ENCODE data around the gene N4BP2L2. TPM values are rescaled to one million over a fixed set of nuclear protein-coding genes. Genes with fewer than 3 reads are reported as not detected.

Gene N4BP2L2
- total RNA-seq, 1 donor from 2014 or later: 200 TPM

DNA sequence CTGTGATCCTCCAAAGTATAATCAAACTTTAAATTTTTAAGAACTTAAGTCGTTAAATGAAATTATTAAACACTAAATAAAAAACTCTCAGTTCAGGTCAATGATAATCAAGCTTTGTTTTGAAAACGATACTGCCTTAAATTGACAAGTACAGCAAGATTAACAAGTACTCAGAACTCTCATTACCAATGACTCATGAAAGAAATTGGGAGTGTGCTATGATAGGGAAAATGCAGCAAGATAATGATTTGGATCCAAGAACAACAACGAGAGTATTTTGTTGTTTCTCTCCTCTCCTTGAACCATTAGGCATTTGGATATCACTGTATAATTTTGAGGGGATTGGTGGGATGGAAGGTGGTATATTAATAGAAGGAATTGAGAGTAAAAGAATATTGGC is 10.2 kb downstream of the N4BP2L2 start:
- no peak for DNase-seq

- DNase-seq: no peak
Observed at GRCh38 chr13:32527151-32527550, 11.4 kb downstream of the N4BP2L2 start.

GRCh38 chr13:32525766-32526165 is 12.8 kb downstream of the N4BP2L2 start:
- no peak for DNase-seq

- DNase-seq: no peak
Observed at GRCh38 chr13:32515246-32515645, 23.3 kb downstream of the N4BP2L2 start.

DNA sequence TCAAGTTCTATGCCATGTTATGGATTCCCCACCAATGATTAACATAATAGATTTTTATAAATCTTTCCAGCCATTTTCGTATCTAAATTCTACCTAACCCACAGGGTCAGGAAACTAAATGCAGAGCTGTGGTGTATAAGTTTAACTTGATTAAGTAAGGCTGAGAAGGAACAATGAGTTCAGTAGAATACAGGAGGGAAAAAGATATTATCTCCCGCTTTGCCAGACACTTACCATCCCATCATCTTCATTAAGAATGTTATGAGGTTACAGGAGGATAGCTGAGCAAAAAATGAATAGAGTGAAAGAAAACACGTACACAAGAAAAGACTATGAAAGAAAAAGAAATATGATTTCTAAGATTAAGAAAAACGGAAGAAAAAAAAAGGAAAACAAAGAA is 27.1 kb downstream of the N4BP2L2 start:
- DNase-seq: no peak

- DNase-seq: no peak
Observed at GRCh38 chr13:32504876-32505275, 33.7 kb downstream of the N4BP2L2 start.

DNA sequence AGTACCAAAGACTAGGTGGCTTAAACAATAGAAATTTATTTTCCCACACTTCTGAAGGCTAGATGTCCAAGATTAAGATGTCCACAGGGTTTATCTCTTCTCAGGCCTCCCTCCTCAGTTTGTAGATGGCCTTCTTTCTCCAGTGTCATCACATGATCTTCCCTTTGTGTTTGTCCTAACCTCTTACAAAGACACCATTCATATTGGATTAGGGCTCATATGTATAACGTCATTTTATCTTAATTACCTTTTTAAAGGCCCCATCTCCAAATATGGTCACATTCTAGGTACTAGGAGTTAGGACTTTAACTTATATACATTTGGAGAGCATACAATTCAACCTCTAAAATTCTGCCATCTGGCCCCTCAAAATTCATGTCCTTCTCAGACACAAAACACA is 34.3 kb downstream of the N4BP2L2 start:
- no peak for DNase-seq

- DNase-seq: no peak
Observed at GRCh38 chr13:32503727-32504126, 34.9 kb downstream of the N4BP2L2 start.

DNA sequence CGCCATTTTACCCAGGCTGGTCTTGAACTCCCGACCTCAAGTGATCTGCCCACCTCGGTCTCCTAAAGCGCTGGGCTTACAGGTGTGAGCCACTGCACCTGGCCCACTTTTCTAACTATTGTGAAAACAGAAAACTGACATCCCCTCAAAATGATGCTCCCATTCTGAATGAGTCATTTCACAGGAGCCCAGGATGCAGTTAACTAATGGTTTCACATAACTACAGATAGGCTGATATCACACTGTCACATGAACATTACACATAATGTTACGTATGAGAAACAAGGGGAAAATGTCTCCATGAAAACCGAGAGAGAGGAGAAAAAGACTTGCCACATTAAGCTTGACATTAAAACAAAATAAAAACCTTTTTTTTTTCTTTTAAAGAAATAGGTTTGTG is 37.5 kb downstream of the N4BP2L2 start:
- DNase-seq: no peak

- no peak for DNase-seq
Observed at GRCh38 chr13:32499538-32500210, 38.9 kb downstream of the N4BP2L2 start.

DNA sequence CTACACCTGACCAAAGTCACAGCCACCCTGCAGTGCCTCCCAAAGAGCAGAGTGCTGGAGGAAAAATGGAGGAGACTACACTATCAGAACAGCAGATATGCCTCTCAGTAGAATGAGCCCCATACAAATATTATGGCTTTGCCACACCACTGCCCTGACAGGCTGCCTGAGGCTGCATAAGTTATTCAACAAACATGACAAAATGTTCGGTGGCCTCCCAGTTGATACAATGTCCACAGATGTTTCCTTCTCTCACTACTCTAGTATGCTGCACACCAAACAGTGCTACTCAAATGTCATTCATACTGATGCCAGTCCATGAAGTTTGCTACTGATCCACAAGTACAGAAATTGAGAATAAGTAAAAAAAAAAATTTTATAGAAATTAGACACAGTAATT is 41.0 kb downstream of the N4BP2L2 start:
- DNase-seq: no peak

GRCh38 chr13:32496599-32497160 is 41.9 kb downstream of the N4BP2L2 start:
- DNase-seq: no peak

DNA sequence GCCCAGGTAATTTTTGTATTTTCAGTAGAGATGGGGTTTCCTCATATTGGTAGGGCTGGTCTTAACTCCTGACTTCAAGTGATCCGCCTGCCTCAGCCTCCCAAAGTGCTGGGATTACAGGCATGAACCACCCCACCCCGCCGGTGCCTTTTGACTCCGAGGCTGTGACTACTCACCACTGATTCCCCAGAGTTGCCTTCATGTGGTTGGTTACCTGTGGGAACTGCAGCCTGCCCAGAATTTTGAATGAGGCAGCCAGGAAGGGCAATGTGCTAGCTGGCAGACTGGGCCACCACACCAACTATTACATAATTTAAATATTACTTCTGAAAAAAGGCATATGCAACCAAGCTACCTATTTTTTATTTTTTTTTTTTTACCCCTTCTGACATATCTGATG is 42.8 kb downstream of the N4BP2L2 start:
- no peak for DNase-seq

GRCh38 chr13:32495429-32495828 is 43.2 kb downstream of the N4BP2L2 start:
- no peak for DNase-seq

DNA sequence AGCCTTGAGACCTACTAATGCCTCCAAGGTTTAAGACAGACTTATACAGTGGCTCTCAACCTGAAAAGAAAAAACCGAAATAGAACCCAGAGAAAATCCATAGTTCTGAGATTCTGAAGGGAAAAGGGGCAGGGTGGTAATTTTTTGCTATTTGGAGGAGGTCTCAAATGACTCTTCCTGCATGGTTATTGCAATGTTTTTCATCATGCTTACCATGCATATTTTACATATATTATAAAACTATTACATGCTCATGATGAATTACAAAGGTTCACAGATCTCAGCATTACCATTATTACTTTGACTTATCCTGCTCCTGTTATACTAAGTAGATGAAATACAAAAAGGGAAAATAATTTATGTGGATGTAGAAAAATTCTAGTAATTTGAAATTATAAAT is 47.6 kb downstream of the N4BP2L2 start:
- no peak for DNase-seq

- no peak for DNase-seq
Observed at GRCh38 chr13:32476892-32477291, 61.7 kb downstream of the N4BP2L2 start.

DNA sequence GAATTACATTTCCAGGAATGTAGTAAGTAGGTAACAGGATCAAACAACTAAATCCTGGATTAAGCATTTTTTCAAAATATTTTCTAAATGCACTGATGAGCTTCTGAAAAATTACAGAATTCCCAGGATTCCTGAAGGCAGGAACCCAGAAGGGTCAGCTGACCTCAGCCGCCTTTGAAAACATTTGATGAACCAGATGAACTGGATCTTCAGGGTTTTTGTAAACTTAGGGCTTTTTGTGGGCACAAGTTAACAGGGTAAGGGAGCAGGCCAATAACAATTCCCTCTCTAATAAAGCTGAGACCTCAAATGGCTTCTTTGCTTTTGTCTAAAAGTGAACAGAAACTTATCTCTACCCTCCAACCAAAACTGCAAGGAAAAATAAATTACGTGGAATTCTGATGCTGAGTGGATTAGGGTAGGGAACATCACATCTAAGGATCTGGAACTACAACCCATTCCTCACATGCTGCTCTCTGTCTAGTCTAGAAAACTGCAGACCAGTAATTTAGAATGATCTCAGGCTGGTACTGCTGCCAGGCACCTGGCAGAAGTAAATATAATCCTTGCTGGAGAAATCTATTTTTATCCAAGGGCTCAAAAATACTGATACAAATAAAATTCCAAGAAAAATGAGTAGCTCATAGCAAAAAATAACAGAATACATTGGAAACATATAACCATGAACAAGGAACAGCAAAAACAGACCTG is 62.4 kb downstream of the N4BP2L2 start:
- DNase-seq: no peak

GRCh38 chr13:32474999-32475792 is 63.4 kb downstream of the N4BP2L2 start:
- no peak for DNase-seq

DNA sequence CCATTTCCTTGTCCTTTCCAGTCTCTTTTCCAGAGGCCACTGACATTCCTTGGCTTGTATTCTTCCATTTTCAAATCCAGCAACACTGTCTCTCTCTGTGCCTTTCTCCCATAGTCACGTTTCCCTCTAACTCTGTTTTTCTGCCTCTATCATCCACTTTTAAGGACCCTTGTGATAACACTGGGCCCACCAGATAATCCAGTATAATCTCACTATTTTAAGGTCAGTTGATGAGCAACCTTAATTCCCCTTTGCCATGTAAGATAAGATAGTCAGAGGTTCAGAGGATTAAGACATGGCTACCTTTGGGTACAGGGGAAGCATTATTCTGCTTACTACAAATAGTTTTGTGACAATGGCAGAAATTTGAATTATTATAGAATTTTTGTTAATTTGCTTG is 64.9 kb downstream of the N4BP2L2 start:
- no peak for DNase-seq

GRCh38 chr13:32472194-32472621 is 66.4 kb downstream of the N4BP2L2 start:
- no peak for DNase-seq

GRCh38 chr13:32471187-32471922 is 67.2 kb downstream of the N4BP2L2 start:
- peak; percentile 78 for DNase-seq

GRCh38 chr13:32468502-32469142 is 70.0 kb downstream of the N4BP2L2 start:
- DNase-seq: no peak
